Heart left ventricle (tissue), 13 donors: ENCODE data around the gene SUSD6.

Experiments
- CTCF ChIP-seq, 12 donors: fragments of 200-600 bp; sonication (generic) in 4 of 12; IDR thresholded peaks; one replicate each; pipeline versions ENCODE4 v1.5.0 to v1.8.0; 2018 to 2022; ENCODE audit warnings: antibody characterized with exemption in 12 of 12, mild to moderate bottlenecking in 5 of 12
- POLR2A ChIP-seq, 2 donors: fragments of 450-650 bp; IDR thresholded peaks; one replicate each; pipeline ENCODE4 v1.6.1; 2017; ENCODE audit warnings: antibody characterized with exemption in 2 of 2, mild to moderate bottlenecking in 2 of 2, moderate library complexity in 2 of 2
- donor health status: ischemic (EF 13 %, LVEDD 7.1; RV severe dilation, severe dysfunction).
- donor health status: DM: no; HTN: yes; CAD: no.
- donor health status: DM: no; HTN: no; CAD: no.
- donor health status: ischemic (EF 25% LVEDD 6.9; RV normal size, moderate dysfunction).
- donor health status: ischemic (EF 25% LVEDD 5.7; RV mildly dilated, moderate dysfunction).
- donor health status: ischemic (EF 35%, LVEDD 5.7; RV mildly dilated, moderate dysfunction).
- donor health status: nonischemic (EF 11% LVEDD 7.7; RV severe dilation, severe dysfunction).
- donor health status: DM: yes; HTN: yes; CAD: no.
- donor health status: PGD.
- donor health status: ischemic (EF 29% LVEDD 5.4; RV normal size, mild dysfunction).
- donor health status: nonischemic (EF 23%, LVEDD 6.1; RV moderate dilation, normal function).

- TF ChIP-seq CTCF (IDR thresholded peaks at IDR 0.05) (no peak), POLR2A (IDR thresholded peaks at IDR 0.05) (no peak)
Observed at GRCh38 chr14:69644814-69645213, 33.4 kb downstream of the SUSD6 start.
